Effector CD8-positive, alpha-beta T cell (primary cell): ENCODE results near the gene GALNT5.
A peak's percentile ranks its signal among the peaks of the same experiment; 100 is the strongest.
"Not testable (repeated sequence)": the region's sequence is repeated elsewhere in the genome, so short reads cannot be mapped to it uniquely, and the experiment has no call there.

Experiments
- DNase-seq: peaks from one replicate; lab custom pipeline; 2025; lab: John Stamatoyannopoulos, UW

The GALNT5 gene

GRCh38 chr2:157327621-157328500, 70.4 kb downstream of the GALNT5 start:
- peak; percentile 79 for DNase-seq

- no peak for DNase-seq
Observed at GRCh38 chr2:157329524-157329923, 72.0 kb downstream of the GALNT5 start.

GRCh38 chr2:157333304-157334047, 76.0 kb downstream of the GALNT5 start:
- DNase-seq: no peak

DNA sequence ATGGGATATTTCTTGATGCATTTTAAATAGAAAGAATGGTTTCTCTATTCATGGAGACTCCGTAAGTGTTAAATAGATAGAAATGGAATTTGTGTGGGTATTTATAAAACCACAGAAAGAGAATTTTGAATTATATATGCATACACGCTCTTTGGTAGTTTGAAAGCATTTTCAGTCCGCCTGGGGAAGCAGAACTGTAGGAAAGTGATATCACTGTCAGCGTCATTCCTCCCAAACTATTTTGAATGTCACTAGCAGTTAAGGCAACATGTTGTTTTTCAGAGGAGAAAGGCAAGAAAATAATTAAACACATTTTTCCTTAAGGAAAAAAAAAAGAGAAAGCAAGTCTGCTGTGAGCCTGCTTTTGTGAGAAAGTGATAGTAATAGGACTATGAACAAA, 76.8 kb downstream of the GALNT5 start:
- no peak for DNase-seq

- DNase-seq: no peak
Observed at GRCh38 chr2:157334797-157335196, 77.3 kb downstream of the GALNT5 start.

DNA sequence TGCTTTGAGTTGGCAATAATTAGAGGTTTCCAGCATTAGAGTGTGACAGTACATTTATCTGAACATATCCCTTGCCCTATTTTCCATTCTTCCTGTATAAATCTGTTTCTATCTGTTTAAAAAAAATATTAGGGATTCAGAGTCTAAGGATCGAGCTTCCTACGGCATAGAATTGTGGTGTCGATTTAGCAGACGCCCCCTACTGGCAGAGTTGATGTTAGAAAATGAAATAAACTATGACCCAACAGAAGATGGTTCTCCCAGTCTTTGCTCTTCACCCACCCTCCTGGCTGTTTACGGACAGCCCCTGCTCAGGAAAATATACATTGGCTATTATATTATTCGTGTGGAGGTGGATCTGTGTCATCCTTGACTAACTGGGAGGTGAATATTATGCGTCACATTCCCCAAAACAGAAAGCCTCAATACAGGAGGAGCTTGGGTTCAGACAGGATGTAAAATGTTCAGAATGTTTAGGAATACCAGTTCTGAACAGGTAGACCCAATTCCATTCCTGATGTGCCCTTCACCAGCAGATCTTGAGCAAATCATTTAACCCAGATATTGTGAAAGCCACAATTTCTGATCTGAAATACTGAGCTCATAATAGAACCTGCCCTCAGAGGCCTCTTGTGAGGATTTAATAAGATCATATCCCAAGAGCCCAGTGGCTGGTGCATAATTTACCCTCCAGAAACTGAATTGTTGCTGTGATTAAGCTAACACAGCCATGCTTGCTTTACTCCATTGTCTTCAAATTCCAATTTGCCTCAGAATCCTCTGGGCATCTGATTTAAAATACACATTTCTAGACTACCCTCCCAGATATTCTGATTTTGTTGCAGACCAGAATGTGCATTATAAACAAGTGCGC, 78.9 kb downstream of the GALNT5 start:
- peak; percentile 17 for DNase-seq

DNA sequence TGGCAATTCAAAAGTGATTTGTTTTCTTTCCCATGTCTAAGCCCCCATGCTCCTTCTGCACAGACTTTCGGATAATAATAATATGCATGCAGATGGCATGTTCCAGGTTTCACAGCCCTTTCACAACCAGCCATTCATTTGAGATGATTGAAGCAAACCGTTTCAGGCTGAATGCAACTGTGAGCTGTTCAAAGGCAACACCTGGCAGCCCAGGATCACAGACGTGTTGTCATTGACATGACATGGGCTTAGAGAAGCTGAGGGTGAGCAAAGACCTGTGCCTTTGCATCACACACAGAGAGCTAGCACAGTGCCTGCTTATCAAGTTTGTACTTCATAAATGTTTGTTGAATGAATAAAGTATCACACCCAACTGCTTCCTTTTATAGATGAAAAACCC, 80.5 kb downstream of the GALNT5 start:
- DNase-seq: no peak

- DNase-seq: no peak
Observed at GRCh38 chr2:157339965-157340655, 82.6 kb downstream of the GALNT5 start.

- DNase-seq: not testable (repeated sequence)
Observed at GRCh38 chr2:157341381-157341780, 83.9 kb downstream of the GALNT5 start.

GRCh38 chr2:157345647-157346389, 88.3 kb downstream of the GALNT5 start:
- DNase-seq: no peak

DNA sequence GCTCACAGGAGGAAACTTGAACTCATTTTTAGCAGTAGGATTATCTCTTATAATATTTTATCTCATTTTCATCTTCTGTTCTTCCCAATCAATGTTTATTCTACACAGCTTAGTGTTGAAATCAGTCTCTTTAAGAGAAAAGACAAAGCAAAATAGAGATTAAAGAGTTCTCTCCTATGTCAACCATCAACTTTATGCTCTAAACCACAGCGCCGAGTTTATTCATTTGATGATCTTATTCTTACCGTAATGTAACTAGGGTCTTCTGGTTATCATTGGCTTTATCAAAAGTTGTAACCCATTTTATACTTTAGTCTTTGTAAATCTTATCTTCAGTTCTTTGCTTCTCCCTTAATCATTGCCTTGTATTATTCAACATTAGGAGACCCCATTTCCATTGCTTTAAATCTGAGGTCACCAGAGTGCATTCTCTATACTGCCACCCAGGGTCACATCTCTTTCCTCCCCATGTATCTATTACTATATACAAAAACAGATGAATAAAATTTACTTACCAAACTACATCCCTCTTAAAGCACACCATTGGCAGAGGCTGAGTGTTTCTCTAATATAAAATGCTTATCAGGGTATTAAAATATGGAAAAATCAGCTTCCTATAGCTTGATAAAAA, 90.9 kb downstream of the GALNT5 start:
- DNase-seq: no peak

GRCh38 chr2:157349949-157350515, 92.5 kb downstream of the GALNT5 start:
- no peak for DNase-seq

- DNase-seq: no peak
Observed at GRCh38 chr2:157355618-157356017, 98.1 kb downstream of the GALNT5 start.

DNA sequence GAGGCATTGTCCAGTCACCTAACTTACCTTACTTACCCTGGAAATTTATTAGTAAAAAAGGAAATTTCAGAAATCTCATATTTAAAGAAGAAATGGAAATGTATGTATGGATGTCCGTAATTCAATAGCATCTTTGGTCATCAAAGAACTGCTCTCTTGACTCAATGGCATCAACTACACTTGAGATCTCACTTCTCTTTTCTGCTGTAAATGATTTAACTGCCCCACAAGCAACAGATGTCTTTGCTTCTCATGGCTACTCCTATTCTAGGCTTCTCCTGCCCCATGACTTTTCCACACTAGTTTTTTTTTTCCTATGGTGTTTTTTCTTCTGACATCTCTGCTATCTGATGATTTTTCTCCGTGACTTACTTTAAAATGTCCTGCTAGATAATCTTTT, 102.1 kb downstream of the GALNT5 start:
- DNase-seq: no peak

- DNase-seq: no peak
Observed at GRCh38 chr2:157361526-157361925, 104.0 kb downstream of the GALNT5 start.

DNA sequence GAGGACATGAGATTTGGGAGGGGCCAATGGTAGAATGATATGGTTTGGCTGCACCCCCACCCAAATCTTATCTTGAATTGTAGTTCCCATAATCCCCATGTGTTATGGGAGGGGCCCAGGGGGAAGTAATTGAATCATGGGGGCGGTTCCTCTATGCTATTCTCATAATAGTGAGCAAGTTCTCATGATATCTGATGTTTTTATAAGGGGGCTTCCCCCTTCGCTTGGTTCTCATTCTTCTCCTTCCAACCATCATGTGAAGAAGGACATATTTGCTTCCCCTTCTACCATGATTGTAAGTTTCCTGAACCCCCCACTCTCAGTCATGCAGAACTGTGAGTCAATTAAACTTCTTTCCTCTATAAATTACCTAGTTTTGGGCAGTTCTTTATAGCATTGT, 105.1 kb downstream of the GALNT5 start:
- no peak for DNase-seq

GRCh38 chr2:157363612-157364101, 106.2 kb downstream of the GALNT5 start:
- no peak for DNase-seq
